GM21528 (cell line): ENCODE results near the gene OR5AN1.
"Not testable (repeated sequence)": the region's sequence is repeated elsewhere in the genome, so short reads cannot be mapped to it uniquely, and the experiment has no call there.

ENCODE experiments used
- ATAC-seq: cut with Tn5 transposase; IDR thresholded peaks from one replicate; pipeline ENCODE4 v1.9.1; 2021; ENCODE audit warnings: mild to moderate bottlenecking, moderate library complexity; ENCODE audit not compliant: unreplicated experiment, low FRiP score

OR5AN1 gene

GRCh38 chr11:59358595-59358994 lies at the start of gene OR5AN1:
OR5AN1 (plus strand) TSS chr11:59358895; CDS start chr11:59364459, 5,564 bp downstream.
- no peak for ATAC-seq

GRCh38 chr11:59335001-59335400 lies 23.7 kb upstream of the OR5AN1 start:
- no peak for ATAC-seq

GRCh38 chr11:59336176-59336575 lies 22.5 kb upstream of the OR5AN1 start:
- no peak for ATAC-seq

- ATAC-seq, result no peak
Observed at GRCh38 chr11:59336931-59337330, 21.8 kb upstream of the OR5AN1 start.

GRCh38 chr11:59349657-59350056 lies 9.0 kb upstream of the OR5AN1 start:
- not testable (repeated sequence) for ATAC-seq

- no peak for ATAC-seq
Observed at GRCh38 chr11:59355226-59355625, 3.5 kb upstream of the OR5AN1 start.

- ATAC-seq, result no peak
Observed at GRCh38 chr11:59356561-59356960, 2.1 kb upstream of the OR5AN1 start.

GRCh38 chr11:59358020-59358419 lies 675 bp upstream of the OR5AN1 start:
- no peak for ATAC-seq

- ATAC-seq, result no peak
Observed at GRCh38 chr11:59365232-59366018, 6.7 kb downstream of the OR5AN1 start.

GRCh38 chr11:59368238-59369022 lies 9.7 kb downstream of the OR5AN1 start:
- no peak for ATAC-seq

- ATAC-seq, result not testable (repeated sequence)
Observed at GRCh38 chr11:59372324-59372723, 13.6 kb downstream of the OR5AN1 start.

- ATAC-seq, result peak; percentile 99
Observed at GRCh38 chr11:59380263-59381059, 21.8 kb downstream of the OR5AN1 start.

GRCh38 chr11:59394186-59394585 lies 35.5 kb downstream of the OR5AN1 start:
- no peak for ATAC-seq

GRCh38 chr11:59400461-59401261 lies 42.0 kb downstream of the OR5AN1 start:
- no peak for ATAC-seq

GRCh38 chr11:59401262-59401552 lies 42.5 kb downstream of the OR5AN1 start:
- ATAC-seq, result no peak

GRCh38 chr11:59403546-59403945 lies 44.9 kb downstream of the OR5AN1 start:
- no peak for ATAC-seq

GRCh38 chr11:59413646-59414045 lies 55.0 kb downstream of the OR5AN1 start:
- no peak for ATAC-seq

- no peak for ATAC-seq
Observed at GRCh38 chr11:59415111-59415510, 56.4 kb downstream of the OR5AN1 start.

- ATAC-seq, result no peak
Observed at GRCh38 chr11:59416613-59417012, 57.9 kb downstream of the OR5AN1 start.

- no peak for ATAC-seq
Observed at GRCh38 chr11:59417023-59417422, 58.3 kb downstream of the OR5AN1 start.
